HG03342 (cell line): ENCODE data around the gene RIOK3.
"Not testable (repeated sequence)": the region's sequence is repeated elsewhere in the genome, so short reads cannot be mapped to it uniquely, and the experiment has no call there.

ENCODE experiments used
- ATAC-seq: cut with Tn5 transposase; IDR thresholded peaks from one replicate; pipeline ENCODE4 v1.9.1; 2021; ENCODE audit warnings: mild to moderate bottlenecking, moderate library complexity; ENCODE audit not compliant: unreplicated experiment

The RIOK3 gene

GRCh38 chr18:23452728-23453679 is at the start of gene RIOK3:
Gene RIOK3 (plus strand): TSS chr18:23453287. CDS start chr18:23453440, 153 bp downstream.
- peak; percentile 96 for ATAC-seq

GRCh38 chr18:23403310-23403709 is 49.8 kb upstream of the RIOK3 start:
- no peak for ATAC-seq

GRCh38 chr18:23405636-23406035 is 47.5 kb upstream of the RIOK3 start:
- no peak for ATAC-seq

GRCh38 chr18:23406271-23406787 is 46.8 kb upstream of the RIOK3 start:
- ATAC-seq = no peak

GRCh38 chr18:23412351-23412964 is 40.6 kb upstream of the RIOK3 start:
- no peak for ATAC-seq

GRCh38 chr18:23415515-23415914 is 37.6 kb upstream of the RIOK3 start:
- ATAC-seq = no peak

- no peak for ATAC-seq
These were observed 36.8 kb upstream of the RIOK3 start for GRCh38 chr18:23416298-23416697.

GRCh38 chr18:23421277-23421676 is 31.8 kb upstream of the RIOK3 start:
- no peak for ATAC-seq

- peak; percentile 88 for ATAC-seq
These were observed 30.2 kb upstream of the RIOK3 start for GRCh38 chr18:23422751-23423418.

GRCh38 chr18:23424616-23425015 is 28.5 kb upstream of the RIOK3 start:
- no peak for ATAC-seq

GRCh38 chr18:23428821-23429220 is 24.3 kb upstream of the RIOK3 start:
- ATAC-seq = no peak

GRCh38 chr18:23429538-23429937 is 23.5 kb upstream of the RIOK3 start:
- not testable (repeated sequence) for ATAC-seq

GRCh38 chr18:23433360-23433759 is 19.7 kb upstream of the RIOK3 start:
- ATAC-seq = no peak

GRCh38 chr18:23437357-23438045 is 15.6 kb upstream of the RIOK3 start:
- peak; percentile 98 for ATAC-seq

- ATAC-seq = no peak
These were observed 15.1 kb upstream of the RIOK3 start for GRCh38 chr18:23438046-23438377.

- no peak for ATAC-seq
These were observed 14.3 kb upstream of the RIOK3 start for GRCh38 chr18:23438608-23439366.

GRCh38 chr18:23440131-23440530 is 13.0 kb upstream of the RIOK3 start:
- ATAC-seq = no peak

GRCh38 chr18:23442958-23443357 is 10.1 kb upstream of the RIOK3 start:
- ATAC-seq = no peak

GRCh38 chr18:23448291-23448690 is 4.8 kb upstream of the RIOK3 start:
- ATAC-seq = no peak

GRCh38 chr18:23450022-23450421 is 3.1 kb upstream of the RIOK3 start:
- no peak for ATAC-seq
